K562 (cell line): ENCODE data around the gene AKAP13.

Experiments
- GATA2 ChIP-seq: sonication (generic); formaldehyde crosslinking; IDR thresholded peaks from 2 replicates; pipeline ENCODE4 v1.4.0; 2020; ENCODE audit warnings: mild to moderate bottlenecking, missing genetic modification reagents
- MXD1 ChIP-seq: fragments of 250-450 bp; sonication (Bioruptor Pico); IDR thresholded peaks from 2 replicates; pipeline ENCODE4 v1.8.0; 2021; ENCODE audit warnings: borderline replicate concordance, mild to moderate bottlenecking, moderate library complexity; ENCODE audit not compliant: poor library complexity, severe bottlenecking
- NR1H2 ChIP-seq: sonication (generic); formaldehyde crosslinking; IDR thresholded peaks from 2 replicates; pipeline ENCODE4 v1.4.0; 2020; ENCODE audit warnings: mild to moderate bottlenecking, missing genetic modification reagents

DNA sequence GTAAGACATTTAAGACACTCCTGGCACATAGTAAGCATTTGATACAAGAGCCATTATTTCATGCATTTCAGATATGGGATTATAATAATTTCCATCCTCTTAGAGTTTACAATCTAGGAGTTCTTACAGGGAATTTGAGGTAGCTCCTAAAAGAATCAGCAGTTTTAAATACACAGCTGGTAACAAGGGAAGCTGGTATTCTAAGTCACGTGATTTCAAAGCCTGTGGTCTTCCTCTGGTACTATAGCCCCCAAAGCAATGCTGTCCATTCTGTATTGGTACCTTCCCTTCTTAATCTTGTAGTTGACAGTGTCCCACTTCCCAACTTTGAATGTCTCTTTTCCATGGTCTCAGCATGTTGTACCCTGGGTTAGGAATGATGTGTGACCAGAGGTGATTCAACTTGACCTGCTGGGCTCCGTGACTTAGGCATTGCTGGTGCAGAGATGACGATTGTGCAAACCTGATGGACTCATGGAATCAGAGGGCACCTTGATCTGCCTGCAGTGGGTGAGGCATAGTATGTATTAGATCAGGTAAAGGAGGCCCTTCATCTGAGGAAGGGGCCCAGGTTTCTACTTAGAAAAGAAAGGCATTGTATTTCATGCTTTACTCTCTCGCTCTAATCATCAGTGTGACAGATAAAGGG, 122.9 kb downstream of the AKAP13 start:
- TF ChIP-seq MXD1 (CRISPR knock-in tag) (no peak), NR1H2 (no peak), GATA2 (CRISPR knock-in tag) (no peak)
